K562 (cell line): ENCODE measurements around the gene SURF4. TPM values are rescaled to one million over a fixed set of nuclear protein-coding genes. Genes with fewer than 3 reads are reported as not detected.

ENCODE experiments used
- SMARCC2 ChIP-seq: fragments of 450-650 bp; IDR thresholded peaks from 2 replicates; pipeline ENCODE4 v1.6.1; 2017; ENCODE audit warnings: antibody characterized with exemption, moderate library complexity, mild to moderate bottlenecking, low read depth
- SMARCE1 ChIP-seq: fragments of 450-650 bp; IDR thresholded peaks from 2 replicates; pipeline ENCODE4 v1.7.1; 2016; ENCODE audit warnings: mild to moderate bottlenecking
- TAL1 ChIP-seq: fragments of 450-650 bp; IDR thresholded peaks from 2 replicates; pipeline ENCODE4 v1.6.1; 2016; ENCODE audit warnings: mild to moderate bottlenecking
- TBL1XR1 ChIP-seq, 2 experiments: IDR thresholded peaks; 2 replicates each; pipeline ENCODE4 v1.6.1; 2012; ENCODE audit warnings: improper control_type of control experiment in 2 of 2, low read length in 2 of 2, mild to moderate bottlenecking in 1 of 2
- TSHZ1 ChIP-seq: fragments of 250-450 bp; sonication (Bioruptor Pico); IDR thresholded peaks from 2 replicates; pipeline ENCODE4 v1.4.0; 2020; ENCODE audit warnings: mild to moderate bottlenecking, moderate library complexity
- XRCC5 ChIP-seq: fragments of 200-400 bp; formaldehyde crosslinking; IDR thresholded peaks from 2 replicates; pipeline ENCODE4 v1.6.1; 2017; ENCODE audit warnings: low read depth, mild to moderate bottlenecking, low read length
- ZBTB12 ChIP-seq: fragments of 250-450 bp; sonication (Bioruptor Pico); IDR thresholded peaks from 2 replicates; pipeline ENCODE4 v1.4.0; 2020
- ZNF274 ChIP-seq: IDR thresholded peaks from 2 replicates; pipeline ENCODE4 v1.6.1; 2011; ENCODE audit warnings: low read depth, mild to moderate bottlenecking, low read length, moderate library complexity, borderline replicate concordance
- polyA plus RNA-seq, 8 experiments: library from polyadenylated mRNA; depleted of rRNA in 4 of 8; stranded (reverse) in 5 of 8; unstranded in 3 of 8; fragments of >200 nt; fragmentation: Nextera tagmentation in 2 of 8; fragmentation: Illumina TruSeq in 1 of 8; extraction: Ambion mirVana in 2 of 8; extraction: Trizol in 1 of 8; gene quantifications; 2 replicates each; pipeline versions ENCODE4 v1.2.1 to v1.2.3, GENCODE V29; 2011 to 2014; ENCODE audit warnings: inconsistent platforms in 1 of 8, missing spikeins in 1 of 8
- total RNA-seq, 7 experiments: library from RNA; depleted of rRNA in 6 of 7; stranded (reverse); fragments of >200 nt in 6 of 7; fragmentation: Illumina TruSeq in 2 of 7; extraction: Trizol in 2 of 7; gene quantifications; 2 replicates each; pipeline versions ENCODE4 v1.2.1 to v1.2.3, GENCODE V29; 2011 to 2021; ENCODE audit warnings: low replicate concordance in 1 of 7

Gene SURF4
- total and polyA plus RNA-seq, 9 of the 15 experiments (the other 6 are each of a cell fraction or from before 2014, with no cell fraction given), result 8.4 to 176 (median 130) TPM

DNA sequence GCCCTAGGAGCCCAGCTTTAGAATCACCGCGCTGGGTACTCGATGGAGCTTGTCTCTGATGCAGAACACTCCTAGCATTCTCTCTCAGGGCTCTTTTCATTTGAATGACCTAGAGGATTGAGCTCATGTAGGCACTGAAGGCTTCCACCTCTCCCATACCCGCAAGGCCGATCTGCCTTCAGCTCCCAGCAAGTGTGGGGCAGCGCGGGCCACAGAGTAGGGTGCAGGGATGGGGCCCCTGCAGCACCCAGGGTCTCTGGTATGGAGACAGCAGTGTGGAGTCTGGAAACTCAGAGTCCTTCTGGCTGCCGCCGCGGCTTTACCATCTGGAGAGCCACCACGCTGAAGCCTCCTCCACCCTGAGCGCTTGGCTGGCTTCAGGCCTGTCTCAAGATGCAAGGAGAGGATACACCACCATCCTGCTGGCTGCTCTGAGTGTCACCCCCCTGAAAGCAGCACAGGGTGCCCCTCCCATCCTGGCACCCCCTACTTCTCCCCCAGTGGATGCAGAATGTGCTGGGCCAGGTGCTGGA, 13.2 kb upstream of the SURF4 start (continued):
- no peak for TF ChIP-seq XRCC5
- no peak for TF ChIP-seq TAL1
- TF ChIP-seq ZNF274, result no peak
- no peak for TF ChIP-seq TBL1XR1 (IDR thresholded peaks at IDR 0.05; ENCODE audit: low read length in 2 of 2)
- no peak for TF ChIP-seq TSHZ1 (CRISPR knock-in tag)
- TF ChIP-seq SMARCE1, result no peak
- no peak for TF ChIP-seq ZBTB12
- no peak for TF ChIP-seq SMARCC2
